Measurements from ENCODE around the gene EFNB2.

DNA sequence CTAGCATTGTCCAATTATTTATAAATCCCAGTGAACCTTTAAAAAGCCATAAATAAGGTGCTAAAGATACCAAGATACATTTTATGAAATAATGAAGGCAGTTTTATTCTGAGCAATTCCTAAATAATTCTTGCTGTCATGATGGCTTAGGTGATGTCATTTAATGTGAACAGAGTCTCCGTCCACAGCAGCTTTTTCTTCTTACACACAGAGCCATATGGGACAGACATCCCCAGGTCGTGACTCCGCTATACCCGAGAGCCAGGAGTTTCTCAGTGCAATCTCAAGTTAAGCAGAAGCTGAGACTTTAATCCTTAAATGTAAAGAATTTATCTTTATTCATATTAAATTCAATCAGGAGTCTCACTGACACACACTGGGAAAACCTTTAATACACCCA lies 29.7 kb downstream of the EFNB2 start:
- TF ChIP-seq ZNF274 (IDR thresholded peaks at IDR 0.05; ENCODE audit: low read depth, low read length) (no peak), YY1 (IDR thresholded peaks at IDR 0.05; ENCODE audit: insufficient read depth, insufficient read length) (no peak), SUZ12 (IDR thresholded peaks at IDR 0.05; ENCODE audit: extremely low read depth, insufficient read depth, insufficient read length) (no peak)

All from NT2/D1 (cell line).